Measurements from ENCODE around the gene INTS1.
A peak's percentile ranks its signal among the peaks of the same experiment; 100 is the strongest.
"Not testable (repeated sequence)": the region's sequence is repeated elsewhere in the genome, so short reads cannot be mapped to it uniquely, and the experiment has no call there.

INTS1 gene

GRCh38 chr7:1459920-1460820 lies 44.0 kb downstream of the INTS1 start:
- peak in 1 of 5 donors; percentile 12 for DNase-seq

GRCh38 chr7:1459512-1459892 lies 44.7 kb downstream of the INTS1 start:
- peak; percentile 96 to 99 (median 98) for DNase-seq

- peak in 1 of 5 donors; percentile 15 for DNase-seq
Observed at GRCh38 chr7:1458683-1459511, 45.3 kb downstream of the INTS1 start, which contains the start of gene MICALL2. TSS of gene MICALL2 (minus strand) at chr7:1459470. CDS start at chr7:1459326, 144 bp downstream.

DNA sequence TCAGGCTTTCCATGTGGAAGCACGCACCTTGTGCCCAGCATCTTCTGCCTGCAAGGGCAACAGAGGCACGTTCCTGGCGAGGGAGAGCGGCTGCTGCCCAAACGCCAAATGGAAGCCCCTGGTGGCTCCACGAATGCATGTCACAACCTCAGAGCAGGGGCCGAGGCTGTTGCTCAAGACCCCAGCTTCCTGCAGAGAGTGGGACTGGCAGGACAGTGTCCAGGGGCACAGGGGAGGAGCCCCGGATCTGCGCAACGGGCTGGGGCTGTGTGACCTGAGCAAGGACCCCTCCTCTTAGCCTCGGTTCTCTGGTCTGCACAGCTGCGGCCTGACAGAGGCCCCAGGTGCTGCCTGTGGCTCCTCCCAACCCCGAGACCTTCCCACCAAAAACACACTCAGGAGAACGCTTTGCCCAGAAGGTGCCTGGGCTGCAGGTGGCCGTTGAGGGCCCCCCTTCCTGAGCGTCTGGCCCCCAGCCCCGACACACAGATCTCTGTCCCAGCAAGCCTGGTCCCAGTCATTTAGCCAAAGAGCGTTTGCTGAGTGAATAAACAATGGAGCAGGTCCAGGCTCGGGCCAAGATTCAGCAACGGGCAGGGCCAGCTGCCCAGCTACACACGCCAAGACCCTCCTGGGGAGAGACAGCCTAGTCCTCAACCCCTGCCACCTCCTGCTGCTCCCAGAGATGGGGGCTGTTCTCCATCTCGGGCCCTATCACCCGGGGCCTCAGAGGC lies 46.1 kb downstream of the INTS1 start:
- no peak for DNase-seq

- no peak for DNase-seq
Observed at GRCh38 chr7:1457059-1457948, 46.9 kb downstream of the INTS1 start.

- no peak for DNase-seq
Observed at GRCh38 chr7:1455955-1456354, 48.2 kb downstream of the INTS1 start.

- no peak for DNase-seq
Observed at GRCh38 chr7:1455241-1455939, 48.8 kb downstream of the INTS1 start.

GRCh38 chr7:1454542-1454941 lies 49.6 kb downstream of the INTS1 start:
- no peak for DNase-seq

GRCh38 chr7:1452205-1452604 lies 52.0 kb downstream of the INTS1 start:
- DNase-seq: no peak

- DNase-seq: no peak
Observed at GRCh38 chr7:1450987-1451386, 53.2 kb downstream of the INTS1 start.

GRCh38 chr7:1450431-1450830 lies 53.8 kb downstream of the INTS1 start:
- no peak for DNase-seq

DNA sequence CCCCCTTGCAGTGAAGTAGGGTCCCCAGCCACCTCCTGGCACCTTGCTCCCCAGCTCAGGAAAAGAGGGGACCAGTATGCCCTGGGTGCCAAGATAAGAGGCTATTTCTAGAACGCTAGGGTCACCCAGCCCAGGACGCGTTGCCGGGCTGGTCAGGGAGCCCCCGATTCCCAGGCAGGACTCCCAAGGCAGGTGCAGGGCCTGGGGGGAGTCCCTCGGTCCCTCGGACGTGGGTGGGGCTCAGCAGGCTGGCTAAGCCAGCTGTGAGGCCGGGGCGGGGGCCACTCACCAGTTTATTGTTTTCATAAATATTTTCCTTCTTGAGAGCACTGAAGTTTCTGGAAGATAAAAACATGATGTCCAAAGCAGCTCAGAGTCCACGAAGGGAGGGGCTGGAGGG lies 54.2 kb downstream of the INTS1 start:
- DNase-seq: no peak

GRCh38 chr7:1449501-1449900 lies 54.7 kb downstream of the INTS1 start:
- DNase-seq: no peak

- DNase-seq: no peak
Observed at GRCh38 chr7:1448958-1449357, 55.2 kb downstream of the INTS1 start.

DNA sequence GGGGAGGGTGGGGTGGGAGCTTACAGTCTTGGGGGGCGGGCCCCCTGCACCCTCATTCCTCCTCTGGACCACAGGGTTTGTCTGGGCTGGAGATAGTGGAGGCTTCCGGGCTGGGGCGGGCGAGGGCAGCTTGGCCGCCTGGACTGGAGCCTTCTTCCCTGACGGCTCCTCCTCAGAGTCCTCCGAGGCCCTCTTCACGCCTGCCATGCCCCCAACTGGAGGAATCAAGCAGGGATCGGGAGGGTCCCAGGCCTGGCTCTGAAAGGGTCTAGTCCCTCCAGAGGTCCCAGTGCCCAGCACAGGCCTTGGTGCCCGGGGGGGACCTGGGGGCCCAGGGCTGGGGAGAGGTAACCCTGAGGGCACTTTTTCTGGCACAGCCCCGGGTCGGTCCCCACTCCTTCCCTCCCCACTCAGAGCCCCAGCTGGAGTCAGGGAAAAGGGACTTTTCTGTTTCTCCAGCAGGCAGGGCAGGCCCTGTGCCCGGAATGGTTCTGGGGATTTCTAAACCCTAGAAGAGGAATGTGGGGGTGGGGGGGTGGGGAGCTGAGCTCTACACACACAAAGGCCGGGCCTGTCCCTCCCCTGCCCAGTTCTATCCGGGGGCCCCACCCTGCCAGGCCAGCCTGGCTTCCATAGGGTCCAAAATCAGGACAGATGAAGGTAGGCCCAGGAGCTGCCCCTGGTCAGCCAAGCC lies 56.5 kb downstream of the INTS1 start:
- DNase-seq: no peak

- no peak for DNase-seq
Observed at GRCh38 chr7:1447112-1447511, 57.1 kb downstream of the INTS1 start.

GRCh38 chr7:1446620-1447032 lies 57.6 kb downstream of the INTS1 start:
- DNase-seq: no peak

DNA sequence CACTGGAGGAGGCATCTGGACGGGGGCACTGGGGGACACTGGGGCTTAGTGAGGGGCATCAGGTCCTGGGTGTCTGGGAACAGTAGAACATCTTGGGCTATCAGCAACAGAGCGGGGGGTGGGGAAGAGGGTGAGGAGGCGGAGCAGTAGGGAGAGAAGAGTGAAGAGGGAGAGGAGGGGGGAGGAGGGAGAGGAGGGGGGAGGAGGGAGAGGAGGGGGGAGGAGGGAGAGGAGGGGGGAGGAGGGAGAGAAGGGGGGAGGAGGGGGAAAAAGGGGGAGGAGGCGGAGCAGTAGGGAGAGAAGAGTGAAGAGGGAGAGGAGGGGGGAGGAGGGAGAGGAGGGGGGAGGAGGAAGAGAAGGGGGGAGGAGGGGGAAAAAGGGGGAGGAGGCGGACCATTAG lies 58.2 kb downstream of the INTS1 start:
- not testable (repeated sequence) for DNase-seq

DNA sequence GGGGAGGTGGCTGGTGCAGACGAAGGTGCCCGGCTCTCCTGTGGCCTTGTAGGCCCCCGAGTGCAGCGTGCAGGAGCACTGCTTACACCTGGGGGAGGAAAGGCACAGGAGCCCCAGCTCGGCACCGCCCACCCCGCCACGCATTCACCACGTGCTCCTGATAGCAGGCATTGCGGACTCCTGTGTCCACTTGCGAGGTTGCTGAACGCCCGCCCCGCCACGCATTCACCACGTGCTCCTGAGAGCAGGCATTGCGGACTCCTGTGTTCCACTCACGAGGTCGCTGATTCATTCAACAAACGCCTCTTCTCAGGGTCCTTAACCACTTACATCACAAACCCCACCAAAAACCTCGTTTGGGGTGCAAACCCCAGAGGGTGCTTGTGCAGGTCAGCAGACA lies 58.8 kb downstream of the INTS1 start:
- DNase-seq: no peak

GRCh38 chr7:1444925-1445322 lies 59.3 kb downstream of the INTS1 start:
- DNase-seq: no peak

Measured in T-helper 1 cell (primary cell).